Calu3 (cell line): ENCODE data around the gene NUP62. TPM values are rescaled to one million over a fixed set of nuclear protein-coding genes. Genes with fewer than 3 reads are reported as not detected.

Experiments
- BruUV-seq: library from RNA; stranded (reverse); fragments of 400-500 nt; replicated peaks from 2 replicates; lab custom pipeline; 2021; lab: Mats Ljungman, UMichigan
- CTCF ChIA-PET: fragments of 300-600 bp; sonication (Branson Sonifier 250); formaldehyde crosslinking; loops from one replicate; lab custom pipeline; 2022; ENCODE audit warnings: antibody characterized with exemption; lab: Charles Lee
- DNase-seq: peaks from one replicate; pipeline ENCODE4 v3.0.0; 2022
- H3K27ac Mint-ChIP-seq: one replicate; pipeline ENCODE4 v1.8.0; 2022; ENCODE audit warnings: mixed read lengths; ENCODE audit not compliant: unreplicated experiment
- H3K27me3 Mint-ChIP-seq: one replicate; pipeline ENCODE4 v1.8.0; 2022; ENCODE audit warnings: mixed read lengths; ENCODE audit not compliant: unreplicated experiment
- H3K36me3 Mint-ChIP-seq: one replicate; pipeline ENCODE4 v1.8.0; 2022; ENCODE audit warnings: mild to moderate bottlenecking, moderate library complexity, mixed read lengths; ENCODE audit not compliant: insufficient read depth, unreplicated experiment
- H3K4me1 Mint-ChIP-seq: one replicate; pipeline ENCODE4 v1.8.0; 2022; ENCODE audit warnings: mild to moderate bottlenecking, low read depth, mixed read lengths; ENCODE audit not compliant: unreplicated experiment
- H3K4me3 Mint-ChIP-seq: one replicate; pipeline ENCODE4 v1.8.0; 2022; ENCODE audit warnings: mild to moderate bottlenecking, low read depth, moderate library complexity, mixed read lengths; ENCODE audit not compliant: unreplicated experiment
- H3K9me3 Mint-ChIP-seq: one replicate; pipeline ENCODE4 v1.8.0; 2022; ENCODE audit warnings: low read depth, mixed read lengths; ENCODE audit not compliant: unreplicated experiment
- CTCF ChIP-seq: fragments of 200-600 bp; IDR thresholded peaks from one replicate; pipeline ENCODE4 v1.8.0; 2022; ENCODE audit warnings: antibody characterized with exemption; ENCODE audit not compliant: unreplicated experiment
- intact Hi-C: fragments of 100-400 bp; cut with micrococcal nuclease; formaldehyde crosslinking; loops from one replicate; pipeline ENCODE4 v1.10.0; 2022; ENCODE audit not compliant: unreplicated experiment
- total RNA-seq: library from RNA; stranded (reverse); gene quantifications from 2 replicates; pipeline ENCODE4 v1.2.3, GENCODE V29; 2022

NUP62 gene
- total RNA-seq, 1 experiment from 2014 or later = 124 TPM

GRCh38 chr19:49883094-49883493 lies 46.2 kb downstream of the NUP62 start:
- H3K4me3 Mint-ChIP-seq = no peak overlapping the region
- DNase-seq = no peak
- BruUV-seq = no TSS peak
- H3K27me3 Mint-ChIP-seq = no peaks in the 10 kb centered on the region
- H3K36me3 Mint-ChIP-seq = peaks cover 7% of the 10 kb centered on the region
- peaks cover 13% of the 10 kb centered on the region for H3K4me1 Mint-ChIP-seq
- no peak for TF ChIP-seq CTCF
- H3K27ac Mint-ChIP-seq = no peak overlapping the region
- CTCF ChIA-PET = no interaction called here
- H3K9me3 Mint-ChIP-seq = no peaks in the 10 kb centered on the region
- intact Hi-C loops = no loop called here

- intact Hi-C loops = no loop called here
- Mint-ChIP-seq H3K36me3 (peaks cover 2% of the 10 kb centered on the region), H3K27ac (no peak overlapping the region), H3K27me3 (no peaks in the 10 kb centered on the region), H3K4me1 (peaks cover 17% of the 10 kb centered on the region), H3K9me3 (no peaks in the 10 kb centered on the region), H3K4me3 (no peak overlapping the region)
- CTCF ChIA-PET = no interaction called here
- no peak for TF ChIP-seq CTCF
- no TSS peak for BruUV-seq
- DNase-seq = no peak
These were observed 46.7 kb downstream of the NUP62 start for GRCh38 chr19:49882643-49883042.

GRCh38 chr19:49881672-49882394 lies 47.5 kb downstream of the NUP62 start:
- Mint-ChIP-seq H3K36me3 (no peaks in the 10 kb centered on the region), H3K4me1 (peaks cover 17% of the 10 kb centered on the region), H3K9me3 (no peaks in the 10 kb centered on the region), H3K27ac (no peak overlapping the region), H3K27me3 (no peaks in the 10 kb centered on the region), H3K4me3 (no peak overlapping the region)
- no peak for DNase-seq
- intact Hi-C loops = no loop called here
- CTCF ChIA-PET = no interaction called here
- TF ChIP-seq CTCF = no peak
- BruUV-seq = no TSS peak

- Mint-ChIP-seq H3K4me3 (no peak overlapping the region), H3K27me3 (no peaks in the 10 kb centered on the region), H3K36me3 (no peaks in the 10 kb centered on the region), H3K27ac (no peak overlapping the region), H3K9me3 (no peaks in the 10 kb centered on the region), H3K4me1 (peaks cover 17% of the 10 kb centered on the region)
- intact Hi-C loops = no loop called here
- no peak for TF ChIP-seq CTCF
- CTCF ChIA-PET = no interaction called here
- BruUV-seq = no TSS peak
- no peak for DNase-seq
These were observed 48.1 kb downstream of the NUP62 start for GRCh38 chr19:49881186-49881585.
